HCT116 (cell line): ENCODE data around the gene TBC1D30. TPM values are rescaled to one million over a fixed set of nuclear protein-coding genes. Genes with fewer than 3 reads are reported as not detected.

Source experiments
- ATAC-seq: fragments of 200-7000 bp; cut with Tn5 transposase; 2 replicates; pipeline ENCODE4 v1.9.1; 2020; ENCODE audit warnings: mild to moderate bottlenecking, moderate library complexity
- BruUV-seq: library from RNA; stranded (reverse); fragments of 400-500 nt; replicated peaks from 2 replicates; lab custom pipeline; 2021; lab: Mats Ljungman, UMichigan
- CTCF ChIA-PET: fragments of 300-600 bp; sonication (Branson Sonifier 250); formaldehyde crosslinking; loops from one replicate; lab custom pipeline; 2021; ENCODE audit warnings: antibody characterized with exemption; lab: Charles Lee
- POLR2A ChIA-PET: fragments of 300-600, 350-600 bp; sonication (Branson Sonifier 250); formaldehyde crosslinking; loops from one replicate; lab custom pipeline; 2021; ENCODE audit warnings: antibody characterized with exemption; lab: Charles Lee
- RAD21 ChIA-PET, 2 experiments: fragments of 300-600 bp; sonication (Branson Sonifier 250); formaldehyde crosslinking; loops; one replicate each; lab custom pipeline; 2023; ENCODE audit warnings: low total read pairs in 2 of 2; ENCODE audit not compliant: uncharacterized antibody in 2 of 2, unreplicated experiment in 2 of 2, low non-redundant PET in 1 of 2; lab: Charles Lee
- DNase-seq: peaks from one replicate; pipeline ENCODE4 v3.0.0-alpha.2; 2010; ENCODE audit warnings: low read depth, low spot score
- H2AFZ ChIP-seq: fragments of 200-600 bp; shearing (Covaris generic), sonication (generic); 2 replicates; pipeline ENCODE4 v1.6.1; 2017; ENCODE audit warnings: low read depth, mixed run types, mixed read lengths, antibody characterized with exemption, low read length; ENCODE audit not compliant: poor library complexity, severe bottlenecking
- H3K27ac ChIP-seq: 2 replicates; pipeline ENCODE4 v1.5.1; 2012; ENCODE audit warnings: low read depth, low read length
- H3K27me3 ChIP-seq: fragments of 200-600 bp; sonication (generic); 2 replicates; pipeline ENCODE4 v1.6.1; 2016; ENCODE audit warnings: mixed run types, low read length, mixed read lengths; ENCODE audit not compliant: insufficient read depth
- H3K36me3 ChIP-seq, 2 experiments: fragments of 200-500 bp in 1 of 2; fragments of 200-600 bp in 1 of 2; sonication (Bioruptor generic) in 1 of 2; sonication (generic) in 1 of 2; 2 replicates each; pipeline versions ENCODE4 v1.5.1 to v1.6.1; 2014 to 2016; ENCODE audit warnings: low read length in 2 of 2, inconsistent platforms in 1 of 2, mixed read lengths in 1 of 2, mixed run types in 1 of 2; ENCODE audit not compliant: insufficient read depth in 2 of 2, control insufficient read depth in 1 of 2
- H3K4me1 ChIP-seq, 2 experiments: fragments of 200-600 bp in 1 of 2; sonication (generic) in 1 of 2; 2 replicates each; pipeline versions ENCODE4 v1.5.1 to v1.6.1; 2012 to 2017; ENCODE audit warnings: low read length in 2 of 2, inconsistent platforms in 1 of 2, mild to moderate bottlenecking in 1 of 2, mixed read lengths in 1 of 2, mixed run types in 1 of 2, moderate library complexity in 1 of 2; ENCODE audit not compliant: insufficient read depth in 2 of 2, control insufficient read depth in 1 of 2
- H3K4me2 ChIP-seq: fragments of 200-600 bp; sonication (generic); 2 replicates; pipeline ENCODE4 v1.6.1; 2017; ENCODE audit warnings: mixed run types, low read length, mixed read lengths
- H3K4me3 ChIP-seq, 2 experiments: fragments of 200-600 bp in 1 of 2; sonication (generic) in 1 of 2; replicated peaks in 1 of 2; 2 replicates each; pipeline ENCODE4 v1.5.1; 2011 to 2016; ENCODE audit warnings: low read length in 2 of 2, control low read depth in 1 of 2, low read depth in 1 of 2, mild to moderate bottlenecking in 1 of 2, mixed read lengths in 1 of 2, mixed run types in 1 of 2
- H3K79me2 ChIP-seq: fragments of 200-600 bp; sonication (generic); 2 replicates; pipeline ENCODE4 v1.6.1; 2017; ENCODE audit warnings: mild to moderate bottlenecking, mixed run types, low read length, moderate library complexity, mixed read lengths; ENCODE audit not compliant: insufficient read depth
- H3K9ac ChIP-seq: fragments of 200-600 bp; sonication (generic); 2 replicates; pipeline ENCODE4 v1.6.1; 2016; ENCODE audit warnings: low read length, mixed read lengths
- H3K9me2 ChIP-seq: fragments of 200-600 bp; sonication (generic), shearing (Covaris generic); 2 replicates; pipeline ENCODE4 v1.6.1; 2017; ENCODE audit warnings: mixed run types, mild to moderate bottlenecking, moderate library complexity; ENCODE audit not compliant: insufficient read depth
- H3K9me3 ChIP-seq, 2 experiments: fragments of 200-500 bp in 1 of 2; fragments of 200-600 bp in 1 of 2; sonication (Bioruptor generic) in 1 of 2; sonication (generic) in 1 of 2; 2 replicates each; pipeline ENCODE4 v1.6.1; 2014 to 2017; ENCODE audit warnings: low read length in 2 of 2, mixed read lengths in 2 of 2, inconsistent platforms in 1 of 2, low read depth in 1 of 2, mild to moderate bottlenecking in 1 of 2, mixed run types in 1 of 2, moderate library complexity in 1 of 2; ENCODE audit not compliant: control insufficient read depth in 1 of 2, insufficient read depth in 1 of 2
- H4K20me1 ChIP-seq: fragments of 200-600 bp; sonication (generic), shearing (Covaris generic); 2 replicates; pipeline ENCODE4 v1.6.1; 2017; ENCODE audit warnings: mixed run types, mild to moderate bottlenecking, moderate library complexity; ENCODE audit not compliant: insufficient read depth
- ATF3 ChIP-seq: IDR thresholded peaks from 2 replicates; pipeline ENCODE4 v1.6.1; 2012
- CEBPB ChIP-seq: IDR thresholded peaks from 2 replicates; pipeline ENCODE4 v1.6.1; 2012; ENCODE audit warnings: low read depth
- CTCF ChIP-seq, 3 experiments: fragments of 200-600 bp in 1 of 3; sonication (generic) in 1 of 3; IDR thresholded peaks in 2 of 3; conservative IDR thresholded peaks in 1 of 3; 2 replicates each; pipeline ENCODE4 v1.5.1; 2012 to 2017; ENCODE audit warnings: low read depth in 2 of 3, low read length in 2 of 3, antibody characterized with exemption in 1 of 3, borderline replicate concordance in 1 of 3, control low read depth in 1 of 3, mild to moderate bottlenecking in 1 of 3, mixed read lengths in 1 of 3, mixed run types in 1 of 3, moderate library complexity in 1 of 3; ENCODE audit not compliant: insufficient read depth in 1 of 3
- ELF1 ChIP-seq: IDR thresholded peaks from 2 replicates; pipeline ENCODE4 v1.6.1; 2012; ENCODE audit warnings: low read depth, borderline replicate concordance
- EZH2 ChIP-seq: fragments of 200-600 bp; sonication (generic); IDR thresholded peaks from 2 replicates; pipeline ENCODE4 v1.6.1; 2017; ENCODE audit warnings: antibody characterized with exemption, mixed run types
- EZH2phosphoT487 ChIP-seq: fragments of 200-600 bp; IDR thresholded peaks from 2 replicates; pipeline ENCODE4 v1.6.1; 2018; ENCODE audit warnings: antibody characterized with exemption, borderline replicate concordance
- FOSL1 ChIP-seq: IDR thresholded peaks from 2 replicates; pipeline ENCODE4 v1.6.1; 2012; ENCODE audit warnings: low read depth
- JUND ChIP-seq: IDR thresholded peaks from 2 replicates; pipeline ENCODE4 v1.6.1; 2012
- MAX ChIP-seq: IDR thresholded peaks from 2 replicates; pipeline ENCODE4 v1.6.1; 2012
- POLR2AphosphoS5 ChIP-seq: IDR thresholded peaks from 2 replicates; pipeline ENCODE4 v1.6.1; 2011; ENCODE audit warnings: mild to moderate bottlenecking, low read depth, low read length, moderate library complexity
- RAD21 ChIP-seq: IDR thresholded peaks from 2 replicates; pipeline ENCODE4 v1.6.1; 2012; ENCODE audit warnings: low read depth, mild to moderate bottlenecking
- REST ChIP-seq: IDR thresholded peaks from 2 replicates; pipeline ENCODE4 v1.6.1; 2012; ENCODE audit warnings: low read depth
- SIN3A ChIP-seq: IDR thresholded peaks from 2 replicates; pipeline ENCODE4 v1.6.1; 2012; ENCODE audit warnings: low read depth
- SRF ChIP-seq: IDR thresholded peaks from 2 replicates; pipeline ENCODE4 v1.6.1; 2012; ENCODE audit warnings: low read depth
- TCF7L2 ChIP-seq: IDR thresholded peaks from 2 replicates; pipeline ENCODE4 v1.7.0; 2011; ENCODE audit warnings: borderline replicate concordance, inconsistent platforms; ENCODE audit not compliant: insufficient read depth, insufficient read length; ENCODE audit errors: extremely low read depth
- YY1 ChIP-seq: IDR thresholded peaks from 2 replicates; pipeline ENCODE4 v1.6.1; 2011; ENCODE audit warnings: low read length, low read depth, moderate library complexity, mild to moderate bottlenecking; ENCODE audit not compliant: insufficient replicate concordance; ENCODE audit errors: extremely low read depth
- ZBTB33 ChIP-seq: IDR thresholded peaks from 2 replicates; pipeline ENCODE4 v1.6.1; 2011; ENCODE audit warnings: mild to moderate bottlenecking, low read length, moderate library complexity; ENCODE audit not compliant: insufficient replicate concordance; ENCODE audit errors: extremely low read depth
- ZFX ChIP-seq: fragments of 450-650 bp; IDR thresholded peaks from 2 replicates; pipeline ENCODE4 v1.6.1; 2017
- ZNF274 ChIP-seq: fragments of 200-500 bp; sonication (Bioruptor generic); IDR thresholded peaks from 2 replicates; pipeline ENCODE4 v1.6.1; 2014; ENCODE audit warnings: mild to moderate bottlenecking, low read depth, low read length, inconsistent platforms
- intact Hi-C: fragments of 100-400 bp; cut with micrococcal nuclease; formaldehyde crosslinking; loops from 2 replicates; pipeline ENCODE4 v1.10.0; 2022
- total RNA-seq: library from RNA; stranded (reverse); gene quantifications from one replicate; pipeline ENCODE4 v1.2.1, GENCODE V29; 2021; ENCODE audit not compliant: unreplicated experiment

TBC1D30 gene
- total RNA-seq, 1 experiment from 2014 or later: 24.1 TPM

GRCh38 chr12:64813723-64814122 is 10.7 kb upstream of the TBC1D30 start:
- Histone ChIP-seq H3K27me3 (no peaks in the 10 kb centered on the region), H3K36me3 (no peaks in the 10 kb centered on the region), H3K4me1 (peaks cover 0 to 16% of the 10 kb centered on the region in 2 experiments; a peak in 2 of 4 replicates), H3K79me2 (peaks cover 24% of the 10 kb centered on the region), H3K4me2 (no peak overlapping the region), H3K9me3 (no peaks in the 10 kb centered on the region), H2AFZ (no peak overlapping the region), H3K4me3 (no peak overlapping the region), H3K27ac (no peak overlapping the region), H3K9ac (no peak overlapping the region), H3K9me2 (no peaks in the 10 kb centered on the region), H4K20me1 (no peaks in the 10 kb centered on the region)
- no TSS peak for BruUV-seq
- DNase-seq: no peak
- ChIA-PET RAD21 (no interaction called here), POLR2A (no interaction called here), CTCF (interaction anchor here (1.1 to 3.6 kb wide), 2 partner anchors 12 to 17 kb away, joined by 5 to 23 read pairs; no protein-coding TSS in a partner anchor)
- TF ChIP-seq SIN3A (no peak), RAD21 (no peak), TCF7L2 (no peak), ELF1 (no peak), POLR2AphosphoS5 (no peak), CEBPB (no peak), EZH2 (no peak), ZFX (no peak), MAX (no peak), FOSL1 (no peak), ZNF274 (no peak), ZBTB33 (no peak), JUND (no peak), YY1 (no peak), REST (no peak), SRF (no peak), CTCF (IDR thresholded peaks at IDR 0.05 in 2 of 3, conservative IDR thresholded peaks at IDR 0.05 in 1 of 3; ENCODE audit: borderline replicate concordance in 1 of 3, insufficient read depth in 1 of 3, low read depth in 2 of 3, low read length in 2 of 3) (no peak), ATF3 (no peak), EZH2phosphoT487 (no peak)
- no peak for ATAC-seq
- intact Hi-C loops: no loop called here
